ENCODE results near the gene TMEM167B.

DNA sequence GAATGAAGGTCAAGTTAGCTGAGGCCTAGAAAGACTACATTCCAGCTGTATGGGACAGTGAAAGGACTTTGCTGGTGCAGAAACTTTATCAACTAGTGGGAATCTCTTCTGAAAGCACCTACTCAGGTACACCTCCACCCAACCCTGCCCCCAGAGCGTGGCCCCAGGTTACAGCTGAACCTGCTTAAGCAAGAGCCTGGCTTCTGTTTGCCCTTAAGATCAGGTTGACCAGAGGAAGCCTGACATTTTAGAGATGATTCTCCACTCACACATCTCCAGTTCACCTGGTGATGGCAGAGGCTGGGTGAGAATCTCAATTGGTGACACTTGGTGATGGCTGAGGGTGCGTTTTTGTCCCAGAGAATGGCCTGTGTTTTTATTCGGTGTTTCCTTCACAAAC lies 47.4 kb downstream of the TMEM167B start:
- TF ChIP-seq, protein P1, sequence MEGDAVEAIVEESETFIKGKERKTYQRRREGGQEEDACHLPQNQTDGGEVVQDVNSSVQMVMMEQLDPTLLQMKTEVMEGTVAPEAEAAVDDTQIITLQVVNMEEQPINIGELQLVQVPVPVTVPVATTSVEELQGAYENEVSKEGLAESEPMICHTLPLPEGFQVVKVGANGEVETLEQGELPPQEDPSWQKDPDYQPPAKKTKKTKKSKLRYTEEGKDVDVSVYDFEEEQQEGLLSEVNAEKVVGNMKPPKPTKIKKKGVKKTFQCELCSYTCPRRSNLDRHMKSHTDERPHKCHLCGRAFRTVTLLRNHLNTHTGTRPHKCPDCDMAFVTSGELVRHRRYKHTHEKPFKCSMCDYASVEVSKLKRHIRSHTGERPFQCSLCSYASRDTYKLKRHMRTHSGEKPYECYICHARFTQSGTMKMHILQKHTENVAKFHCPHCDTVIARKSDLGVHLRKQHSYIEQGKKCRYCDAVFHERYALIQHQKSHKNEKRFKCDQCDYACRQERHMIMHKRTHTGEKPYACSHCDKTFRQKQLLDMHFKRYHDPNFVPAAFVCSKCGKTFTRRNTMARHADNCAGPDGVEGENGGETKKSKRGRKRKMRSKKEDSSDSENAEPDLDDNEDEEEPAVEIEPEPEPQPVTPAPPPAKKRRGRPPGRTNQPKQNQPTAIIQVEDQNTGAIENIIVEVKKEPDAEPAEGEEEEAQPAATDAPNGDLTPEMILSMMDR (IDR thresholded peaks at IDR 0.05), result no peak
- no peak for TF ChIP-seq POLR2A (IDR thresholded peaks at IDR 0.05)

Measured in testis (tissue), 2 donors.